H1 (cell line): ENCODE data around the gene UGT1A8. TPM values are rescaled to one million over a fixed set of nuclear protein-coding genes. Genes with fewer than 3 reads are reported as not detected.

Experiments
- ATF2 ChIP-seq: IDR thresholded peaks from 2 replicates; pipeline ENCODE4 v1.6.1; 2012; ENCODE audit warnings: low read length, inconsistent platforms
- HDAC2 ChIP-seq, 2 experiments: fragments of 300-600 bp in 1 of 2; sonication (generic) in 1 of 2; IDR thresholded peaks; 2 replicates each; pipeline ENCODE4 v1.6.1; 2011 to 2012; ENCODE audit warnings: low read depth in 2 of 2, low read length in 2 of 2, mild to moderate bottlenecking in 2 of 2, moderate library complexity in 2 of 2, borderline replicate concordance in 1 of 2, inconsistent platforms in 1 of 2
- JUN ChIP-seq: IDR thresholded peaks from 2 replicates; pipeline ENCODE4 v1.6.1; 2011; ENCODE audit warnings: low read depth, mild to moderate bottlenecking, improper control_type of control experiment, low read length
- TAF7 ChIP-seq: optimal IDR thresholded peaks from 2 replicates; pipeline ENCODE3; 2011; ENCODE audit warnings: low read depth, mild to moderate bottlenecking, inconsistent platforms, low read length, moderate library complexity, borderline replicate concordance
- polyA plus RNA-seq, 7 experiments: library from polyadenylated mRNA; depleted of rRNA in 3 of 7; stranded (reverse) in 5 of 7; unstranded in 2 of 7; fragments of >200 nt in 5 of 7; fragments of 200-250 nt in 2 of 7; gene quantifications; 1 replicate in 5 of 7; 2 replicates in 1 of 7; 4 replicates in 1 of 7; pipeline versions ENCODE4 v1.2.1 to v1.2.3, GENCODE V29; 2011 to 2013; ENCODE audit warnings: missing spikeins in 2 of 7, mixed read lengths in 2 of 7
- total RNA-seq: library from RNA; stranded (reverse); fragmentation: NEBNext Ultra II Directional; extraction: Animal tissue kit (Norgen Biotek cat#: 25700); gene quantifications from 2 replicates; pipeline ENCODE4 v1.2.1, GENCODE V29; 2021

Gene UGT1A8
- total and polyA plus RNA-seq, 2 of the 8 experiments (the other 6 are each of a cell fraction or from before 2014, with no cell fraction given) = not detected

- TF ChIP-seq ATF2 (no peak), TAF7 (no peak), JUN (no peak), HDAC2 (IDR thresholded peaks at IDR 0.05; ENCODE audit: borderline replicate concordance in 1 of 2, low read depth in 2 of 2, low read length in 2 of 2) (no peak)
Observed at GRCh38 chr2:233754872-233755611, 137.6 kb downstream of the UGT1A8 start (continued).
